22Rv1 (cell line): ENCODE data around the gene TECR.
"Not testable (repeated sequence)": the region's sequence is repeated elsewhere in the genome, so short reads cannot be mapped to it uniquely, and the experiment has no call there.

Experiments used
- ZFX ChIP-seq: fragments of 450-650 bp; IDR thresholded peaks from 2 replicates; pipeline ENCODE4 v1.6.1; 2017; ENCODE audit warnings: antibody characterized with exemption, borderline replicate concordance
- TF ChIP-seq, protein P1 (sequence below): fragments of 450-650 bp; IDR thresholded peaks from 2 replicates; pipeline ENCODE4 v1.5.1; 2017; ENCODE audit warnings: mild to moderate bottlenecking

DNA sequence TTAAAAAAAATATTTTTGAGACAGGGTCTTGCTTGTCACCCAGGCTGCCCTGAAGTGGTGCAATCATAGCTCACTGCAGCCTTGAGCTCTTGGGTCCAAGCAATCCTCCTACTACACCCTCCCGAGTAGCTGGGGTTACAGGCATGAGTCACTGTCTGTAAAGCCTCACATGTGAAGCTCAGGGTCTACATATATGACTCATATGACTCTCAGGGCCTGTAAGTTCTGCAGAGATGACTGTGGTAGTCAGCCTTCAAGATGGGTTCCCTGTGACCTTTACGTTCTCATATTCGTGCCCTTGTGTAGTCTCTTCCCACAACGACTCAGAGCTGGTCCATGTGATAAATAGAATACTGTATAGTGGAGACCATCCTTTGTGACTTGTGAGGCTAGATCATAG lies 60.0 kb downstream of the TECR start:
- TF ChIP-seq, protein P1, sequence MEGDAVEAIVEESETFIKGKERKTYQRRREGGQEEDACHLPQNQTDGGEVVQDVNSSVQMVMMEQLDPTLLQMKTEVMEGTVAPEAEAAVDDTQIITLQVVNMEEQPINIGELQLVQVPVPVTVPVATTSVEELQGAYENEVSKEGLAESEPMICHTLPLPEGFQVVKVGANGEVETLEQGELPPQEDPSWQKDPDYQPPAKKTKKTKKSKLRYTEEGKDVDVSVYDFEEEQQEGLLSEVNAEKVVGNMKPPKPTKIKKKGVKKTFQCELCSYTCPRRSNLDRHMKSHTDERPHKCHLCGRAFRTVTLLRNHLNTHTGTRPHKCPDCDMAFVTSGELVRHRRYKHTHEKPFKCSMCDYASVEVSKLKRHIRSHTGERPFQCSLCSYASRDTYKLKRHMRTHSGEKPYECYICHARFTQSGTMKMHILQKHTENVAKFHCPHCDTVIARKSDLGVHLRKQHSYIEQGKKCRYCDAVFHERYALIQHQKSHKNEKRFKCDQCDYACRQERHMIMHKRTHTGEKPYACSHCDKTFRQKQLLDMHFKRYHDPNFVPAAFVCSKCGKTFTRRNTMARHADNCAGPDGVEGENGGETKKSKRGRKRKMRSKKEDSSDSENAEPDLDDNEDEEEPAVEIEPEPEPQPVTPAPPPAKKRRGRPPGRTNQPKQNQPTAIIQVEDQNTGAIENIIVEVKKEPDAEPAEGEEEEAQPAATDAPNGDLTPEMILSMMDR: not testable (repeated sequence)
- TF ChIP-seq ZFX: not testable (repeated sequence)
